Measurements from ENCODE around the gene CDHR5. TPM values are rescaled to one million over a fixed set of nuclear protein-coding genes. Genes with fewer than 3 reads are reported as not detected.

Gene CDHR5
- total RNA-seq, 3 donors from 2014 or later, result 195 to 549 (median 316) TPM

GRCh38 chr11:636511-637332, 12.0 kb upstream of the CDHR5 start, which contains the start of gene DRD4:
TSS of gene DRD4 (plus strand) at chr11:637269. CDS start at chr11:637305, 36 bp downstream.
- Histone ChIP-seq H3K9me3 (no peaks in the 10 kb centered on the region), H3K4me3 (no peak within 1 kb of the TSS), H3K36me3 (ENCODE audit: low read depth) (no peaks in the 10 kb centered on the region), H3K4me1 (ENCODE audit: low read depth) (peaks cover 9% of the 10 kb centered on the region)
- DNase-seq, result peak in 2 of 3 donors; percentile 42 to 43
- intact Hi-C loops (cut with DNase I, micrococcal nuclease), result no loop called here
- peak; percentile 55 for ATAC-seq
- TF ChIP-seq CTCF (IDR thresholded peaks at IDR 0.05), result no peak

- no peak overlapping the region for H3K4me3 ChIP-seq
- H3K4me1 ChIP-seq (ENCODE audit: low read depth), result peaks cover 9% of the 10 kb centered on the region
- no peaks in the 10 kb centered on the region for H3K36me3 ChIP-seq (ENCODE audit: low read depth)
- H3K9me3 ChIP-seq, result no peaks in the 10 kb centered on the region
- ATAC-seq (no peak), DNase-seq (no peak)
- intact Hi-C loops (cut with DNase I, micrococcal nuclease), result no loop called here
- no peak for TF ChIP-seq CTCF (IDR thresholded peaks at IDR 0.05)
These were observed 11.3 kb upstream of the CDHR5 start for GRCh38 chr11:635945-636510.

- Histone ChIP-seq H3K4me3 (no peak overlapping the region), H3K9me3 (no peaks in the 10 kb centered on the region), H3K36me3 (ENCODE audit: low read depth) (no peaks in the 10 kb centered on the region), H3K4me1 (ENCODE audit: low read depth) (peaks cover 9% of the 10 kb centered on the region)
- DNase-seq, result no peak
- no peak for ATAC-seq
- no peak for TF ChIP-seq CTCF (IDR thresholded peaks at IDR 0.05)
- intact Hi-C loops (cut with DNase I, micrococcal nuclease), result no loop called here
These were observed 6.1 kb upstream of the CDHR5 start for GRCh38 chr11:630871-631270.

- H3K36me3 ChIP-seq (ENCODE audit: low read depth), result no peaks in the 10 kb centered on the region
- no peak for TF ChIP-seq CTCF (IDR thresholded peaks at IDR 0.05)
- intact Hi-C loops (cut with DNase I, micrococcal nuclease), result no loop called here
- DNase-seq (peak in 1 of 3 donors; percentile 29), ATAC-seq (no peak)
- no peaks in the 10 kb centered on the region for H3K9me3 ChIP-seq
- H3K4me1 ChIP-seq (ENCODE audit: low read depth), result peaks cover 14% of the 10 kb centered on the region
- no peak overlapping the region for H3K4me3 ChIP-seq
These were observed 4.5 kb upstream of the CDHR5 start for GRCh38 chr11:629237-629583.

- Histone ChIP-seq H3K4me1 (ENCODE audit: low read depth) (peaks cover 14% of the 10 kb centered on the region), H3K36me3 (ENCODE audit: low read depth) (no peaks in the 10 kb centered on the region)
- peak in 2 of 3 donors; percentile 35 to 53 for DNase-seq
These were observed 3.3 kb upstream of the CDHR5 start for GRCh38 chr11:628056-628455.

More at GRCh38 chr11:628056-628455, 3.3 kb upstream of the CDHR5 start:
- TF ChIP-seq CTCF (IDR thresholded peaks at IDR 0.05), result no peak
- ATAC-seq, result no peak
- intact Hi-C loops (cut with DNase I, micrococcal nuclease), result no loop called here
- H3K9me3 ChIP-seq, result no peaks in the 10 kb centered on the region
- H3K4me3 ChIP-seq, result no peak overlapping the region
